HG03159 (cell line): ENCODE data around the gene MTX1.
A peak's percentile ranks its signal among the peaks of the same experiment; 100 is the strongest.
"Not testable (repeated sequence)": the region's sequence is repeated elsewhere in the genome, so short reads cannot be mapped to it uniquely, and the experiment has no call there.

Source experiments
- ATAC-seq: cut with Tn5 transposase; IDR thresholded peaks from one replicate; pipeline ENCODE4 v1.9.1; 2021; ENCODE audit warnings: mild to moderate bottlenecking, moderate library complexity; ENCODE audit not compliant: unreplicated experiment

The MTX1 gene, protein sequence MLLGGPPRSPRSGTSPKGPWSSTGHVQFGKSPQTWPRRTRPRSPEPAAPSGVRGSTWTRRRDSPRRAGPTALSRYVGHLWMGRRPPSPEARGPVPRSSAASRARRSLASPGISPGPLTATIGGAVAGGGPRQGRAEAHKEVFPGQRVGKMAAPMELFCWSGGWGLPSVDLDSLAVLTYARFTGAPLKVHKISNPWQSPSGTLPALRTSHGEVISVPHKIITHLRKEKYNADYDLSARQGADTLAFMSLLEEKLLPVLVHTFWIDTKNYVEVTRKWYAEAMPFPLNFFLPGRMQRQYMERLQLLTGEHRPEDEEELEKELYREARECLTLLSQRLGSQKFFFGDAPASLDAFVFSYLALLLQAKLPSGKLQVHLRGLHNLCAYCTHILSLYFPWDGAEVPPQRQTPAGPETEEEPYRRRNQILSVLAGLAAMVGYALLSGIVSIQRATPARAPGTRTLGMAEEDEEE

DNA sequence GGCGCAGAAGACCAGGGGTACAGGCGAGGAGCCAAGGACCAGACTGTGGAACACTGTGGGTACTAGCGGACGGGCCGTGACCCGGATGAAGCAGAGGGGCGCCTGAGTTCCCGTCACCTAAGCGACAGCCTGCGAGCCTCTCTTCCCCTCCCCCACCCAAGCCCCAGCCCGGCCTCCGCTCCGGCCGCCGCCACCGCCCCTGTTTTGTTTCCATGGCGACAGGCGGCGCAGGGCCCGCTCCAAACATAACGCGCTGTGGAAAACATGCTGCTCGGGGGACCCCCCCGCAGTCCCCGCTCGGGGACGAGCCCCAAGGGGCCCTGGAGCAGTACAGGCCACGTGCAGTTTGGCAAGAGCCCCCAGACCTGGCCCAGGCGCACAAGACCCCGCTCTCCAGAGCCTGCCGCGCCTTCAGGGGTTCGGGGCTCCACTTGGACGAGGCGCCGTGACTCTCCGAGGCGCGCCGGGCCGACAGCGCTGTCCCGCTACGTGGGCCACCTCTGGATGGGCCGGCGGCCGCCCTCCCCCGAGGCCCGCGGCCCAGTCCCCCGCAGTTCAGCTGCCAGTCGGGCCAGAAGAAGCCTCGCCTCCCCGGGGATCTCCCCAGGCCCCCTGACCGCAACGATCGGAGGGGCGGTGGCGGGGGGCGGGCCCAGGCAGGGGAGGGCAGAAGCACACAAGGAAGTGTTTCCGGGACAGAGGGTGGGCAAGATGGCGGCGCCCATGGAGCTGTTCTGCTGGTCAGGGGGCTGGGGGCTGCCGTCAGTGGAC lies at the start of gene MTX1:
MTX1 (plus strand) TSS at position 155 of the 771 bp plus-strand sequence; CDS start at position 265, 110 bp downstream.
- no peak for ATAC-seq

DNA sequence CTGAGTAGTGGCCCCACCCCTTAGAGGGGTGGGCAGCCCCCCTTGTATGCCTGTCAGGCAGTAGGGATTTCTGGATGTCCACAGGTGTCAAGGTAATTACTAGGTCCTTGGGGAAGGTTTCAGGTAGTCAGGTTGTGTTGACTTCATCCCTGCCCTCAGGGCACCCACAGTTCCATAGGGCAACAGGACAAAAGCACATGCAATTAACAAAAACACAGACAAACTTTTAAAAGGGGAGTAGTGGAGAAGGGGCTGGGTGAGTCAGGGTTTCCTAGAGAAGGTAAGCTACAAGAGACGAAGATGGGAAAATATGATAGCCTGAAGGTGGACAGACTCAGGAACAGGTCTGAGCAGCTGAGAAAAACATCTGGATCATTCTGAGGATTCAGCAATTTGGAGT lies 49.5 kb upstream of the MTX1 start:
- no peak for ATAC-seq

DNA sequence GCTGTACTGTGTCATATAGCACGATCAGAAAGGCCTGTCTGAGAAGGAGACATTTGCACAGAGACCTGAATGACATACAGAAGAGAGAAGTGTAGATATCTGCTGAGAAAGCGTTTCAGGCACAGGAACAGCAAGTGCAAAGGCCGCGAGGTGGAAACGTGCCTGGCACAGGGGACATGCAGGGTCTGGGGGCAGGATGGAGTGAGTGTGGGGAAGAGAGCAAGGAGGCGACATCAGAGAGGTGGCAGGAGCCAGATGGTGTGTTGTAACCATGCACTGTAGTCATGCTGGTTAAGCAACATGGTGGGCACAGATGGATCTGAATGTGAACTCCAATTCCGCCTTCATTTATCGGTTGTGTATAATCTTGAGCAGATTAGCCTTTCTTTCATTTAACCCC lies 48.4 kb upstream of the MTX1 start:
- no peak for ATAC-seq

DNA sequence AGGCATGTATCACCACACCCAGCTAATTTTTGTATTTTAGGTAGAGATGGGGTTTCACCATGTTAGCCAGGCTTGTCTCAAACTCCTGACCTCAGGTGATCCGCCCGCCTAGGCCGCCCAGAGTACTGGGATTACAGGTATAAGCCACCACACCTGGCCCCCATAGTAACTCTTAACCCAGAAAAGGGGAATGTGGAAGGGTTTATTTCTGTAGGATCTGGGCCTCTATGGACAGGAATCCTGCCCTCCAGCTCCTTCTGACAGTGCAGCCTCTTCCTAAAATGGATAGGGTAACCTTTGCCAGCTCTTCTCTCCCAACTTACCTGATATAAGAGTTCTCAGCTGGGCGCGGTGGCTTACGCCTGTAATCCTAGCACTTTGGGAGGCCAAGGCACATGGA lies 45.9 kb upstream of the MTX1 start:
- ATAC-seq = not testable (repeated sequence)

DNA sequence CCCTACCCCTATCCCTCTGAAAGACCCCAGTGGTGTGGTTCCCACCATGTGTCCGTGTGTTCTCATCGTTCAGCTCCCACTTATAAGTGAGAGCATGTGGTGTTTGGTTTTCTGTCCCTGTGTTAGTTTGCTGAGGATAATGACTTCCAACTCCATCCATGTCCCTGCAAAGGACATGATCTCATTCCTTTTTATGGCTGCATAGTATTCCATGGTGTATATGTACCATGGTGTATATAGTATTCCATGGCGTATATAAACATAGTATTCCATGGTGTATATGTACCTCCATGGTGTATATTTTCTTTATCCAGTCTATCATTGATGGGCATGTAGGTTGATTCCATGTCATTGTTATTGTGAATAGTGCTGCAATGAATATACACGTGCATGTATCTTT lies 44.7 kb upstream of the MTX1 start:
- ATAC-seq = not testable (repeated sequence)

DNA sequence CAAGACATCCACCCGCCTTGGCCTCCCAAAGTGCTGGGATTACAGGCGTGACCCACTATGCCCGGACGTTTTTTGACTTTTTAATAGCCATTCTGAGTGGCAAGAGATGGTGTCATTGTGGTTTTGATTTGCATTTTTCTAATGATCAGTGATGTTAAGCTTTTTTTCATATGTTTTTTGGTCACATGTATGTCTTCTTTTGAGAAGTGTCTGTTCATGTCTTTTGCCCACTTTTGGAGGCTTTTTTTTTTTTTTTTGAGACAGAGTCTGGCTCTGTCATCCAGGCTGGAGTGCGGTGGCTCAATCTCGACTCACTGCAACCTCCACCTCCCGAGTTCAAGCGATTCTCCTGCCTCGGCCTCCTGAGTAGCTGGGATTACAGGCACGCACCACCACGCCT lies 43.9 kb upstream of the MTX1 start:
- ATAC-seq = not testable (repeated sequence)

DNA sequence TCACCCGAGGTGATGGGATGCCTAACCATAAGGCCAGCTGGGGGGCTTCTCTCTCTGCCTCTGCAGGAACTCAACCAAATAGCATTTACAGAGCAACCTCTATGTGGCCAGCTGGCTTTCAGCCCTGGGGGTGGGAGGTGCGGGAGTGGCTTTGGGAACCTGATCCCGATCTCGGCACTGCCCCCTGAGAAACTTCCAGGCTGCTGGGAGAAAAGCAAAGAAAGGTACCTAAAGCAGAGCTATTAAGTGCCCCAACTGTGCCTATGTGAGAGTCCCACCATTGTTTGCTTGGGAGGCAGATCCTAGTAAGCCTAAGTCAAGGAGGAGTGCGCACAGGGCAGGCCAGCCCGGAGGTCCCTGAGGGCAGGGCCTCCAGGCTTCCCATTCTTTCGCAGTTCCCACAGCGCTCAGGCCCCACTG lies 42.4 kb upstream of the MTX1 start:
- no peak for ATAC-seq

DNA sequence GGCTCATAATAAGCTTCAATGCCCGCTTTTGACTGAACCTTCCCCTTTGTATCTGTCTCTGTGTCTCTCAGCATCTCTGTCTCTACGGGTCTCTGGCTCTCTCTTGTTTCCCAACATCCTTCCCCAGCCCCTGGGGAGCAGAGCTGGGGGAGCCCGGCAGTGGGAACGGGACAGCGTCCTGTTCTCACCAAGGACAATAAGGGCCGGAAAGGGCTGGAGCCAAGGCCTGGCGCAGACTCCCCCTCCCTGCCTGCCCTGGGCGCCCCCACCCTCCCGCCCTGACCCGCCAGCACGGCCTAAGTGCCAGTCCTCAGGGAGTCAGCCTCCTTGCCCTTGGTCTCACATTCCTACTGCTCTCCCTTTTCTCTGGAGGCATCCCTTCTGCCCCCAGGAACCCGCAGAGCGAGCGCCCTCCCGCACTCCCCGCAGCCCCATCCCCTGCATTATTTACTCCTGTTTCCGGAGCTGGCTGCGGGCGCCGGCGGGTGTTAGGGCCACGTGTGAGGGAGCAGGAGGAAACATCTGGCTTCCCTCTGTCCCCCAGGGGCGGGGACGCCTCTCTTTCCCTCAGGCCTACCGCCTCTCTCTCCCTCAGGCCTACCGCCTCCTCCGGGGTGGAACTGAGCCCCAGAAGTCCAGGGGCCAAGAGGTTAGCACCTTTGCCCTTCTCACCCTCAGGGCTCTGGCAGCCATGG lies 41.9 kb upstream of the MTX1 start:
- no peak for ATAC-seq

DNA sequence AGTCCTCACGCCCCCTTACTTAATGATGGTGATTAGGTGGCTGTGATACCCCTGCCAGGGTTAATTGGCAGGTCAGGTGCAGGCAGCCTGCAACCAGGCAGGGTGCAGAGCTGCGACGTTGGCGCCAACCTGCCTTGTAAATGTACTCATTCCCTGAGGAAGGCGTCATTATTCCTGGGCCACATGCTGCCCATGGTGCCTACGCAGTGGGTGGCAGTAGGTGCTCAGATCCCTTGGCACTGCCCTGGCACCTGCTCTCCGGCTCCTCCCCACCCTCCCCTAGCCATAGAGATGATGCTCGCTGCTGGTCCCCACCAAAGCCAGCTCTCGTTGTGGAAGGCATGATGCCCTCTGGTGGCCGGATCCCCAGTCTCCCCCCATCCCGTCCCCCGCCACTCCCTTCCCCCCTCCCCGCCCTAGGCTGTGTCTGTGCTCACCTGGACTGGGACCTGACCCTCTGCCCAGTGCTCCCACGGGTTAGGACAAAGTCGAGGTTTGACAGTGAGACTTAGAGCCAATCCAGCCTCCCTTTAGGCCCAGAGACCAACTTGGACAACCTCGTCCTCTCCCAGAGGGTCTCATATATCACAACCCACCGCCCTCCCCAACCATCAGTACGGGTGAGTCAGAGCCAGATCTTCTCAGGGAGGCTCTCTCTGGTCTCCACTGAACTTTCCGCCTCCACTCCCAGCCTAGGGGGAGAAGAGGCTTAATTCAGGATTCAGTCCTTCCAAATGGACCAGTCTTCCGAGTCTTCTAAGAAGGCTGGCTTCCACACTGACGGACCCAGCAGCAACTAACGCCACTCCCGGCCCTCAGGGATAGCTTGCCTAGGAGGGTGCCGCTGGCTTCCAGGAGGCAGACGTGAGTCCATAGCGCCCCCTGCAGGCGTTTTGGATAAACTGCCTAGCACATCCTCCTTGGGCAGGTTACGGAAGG lies 41.1 kb upstream of the MTX1 start:
- ATAC-seq = peak; percentile 64

DNA sequence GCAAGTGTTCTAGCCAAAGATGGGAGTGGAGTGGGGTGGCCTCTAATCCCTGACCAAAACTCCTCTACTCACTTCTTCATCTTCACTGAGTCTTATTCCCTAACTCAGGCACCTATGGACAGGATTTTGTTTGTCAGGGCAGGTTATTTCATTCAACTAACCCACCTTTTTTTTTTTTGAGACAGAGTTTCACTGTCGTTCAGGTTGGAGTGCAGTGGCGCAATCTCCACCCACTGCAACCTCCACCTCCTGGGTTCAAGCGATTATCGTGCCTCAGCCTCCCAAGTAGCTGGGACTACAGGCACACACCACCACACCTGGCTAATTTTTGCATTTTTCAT lies 40.4 kb upstream of the MTX1 start:
- not testable (repeated sequence) for ATAC-seq

DNA sequence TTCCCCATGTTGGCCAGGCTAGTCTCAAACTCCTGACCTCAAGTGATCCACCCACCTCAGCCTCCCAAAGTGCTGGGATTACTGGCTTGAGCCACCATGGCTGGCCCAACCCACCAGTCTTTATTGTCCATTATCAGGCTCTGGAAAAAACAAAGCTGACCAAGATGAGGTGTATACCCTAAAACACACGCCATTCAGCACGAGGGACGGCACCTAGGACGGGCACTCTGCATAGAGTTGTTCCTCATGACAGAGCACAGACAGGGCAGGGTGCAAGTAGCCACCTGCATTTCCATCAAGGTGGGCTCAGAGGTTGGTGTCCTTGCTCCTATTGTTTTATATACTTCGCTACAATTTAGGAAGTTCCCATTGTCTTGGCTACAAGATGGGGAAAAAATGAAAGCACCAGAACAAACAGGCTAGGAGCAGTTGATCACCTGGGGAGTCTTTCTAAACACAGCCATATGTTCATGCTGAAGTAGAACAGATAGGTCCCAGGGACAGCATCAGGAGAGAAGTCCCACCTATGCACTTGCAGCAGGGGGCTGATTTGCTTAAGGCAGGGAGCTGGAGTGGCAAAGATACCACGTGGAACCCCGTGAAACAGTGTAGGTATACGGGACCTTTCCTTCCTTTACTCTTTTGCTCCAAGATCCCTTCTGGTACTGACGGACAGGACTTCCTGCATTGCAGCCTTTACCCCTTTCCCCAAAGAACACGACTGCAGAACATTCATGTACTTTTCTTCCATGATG lies 39.9 kb upstream of the MTX1 start:
- ATAC-seq = no peak

DNA sequence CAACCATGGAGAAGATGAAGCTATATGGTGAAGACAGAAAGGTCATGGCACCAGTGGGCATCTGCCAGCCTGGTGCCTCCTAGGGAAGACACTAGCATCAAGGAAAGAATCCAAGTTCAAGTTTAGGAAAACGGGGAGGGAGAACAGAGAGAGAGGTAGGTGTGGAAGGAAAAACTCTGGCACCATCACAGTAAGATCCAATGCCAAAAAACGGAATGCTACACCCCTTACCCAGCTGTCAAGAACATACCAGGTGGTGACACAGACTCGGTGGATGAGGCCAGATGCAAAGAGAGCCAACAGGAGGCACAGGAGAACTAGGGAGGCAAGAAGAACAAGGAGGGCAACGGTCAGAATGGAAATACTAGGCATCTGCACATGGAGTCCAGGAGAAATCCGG lies 39.0 kb upstream of the MTX1 start:
- ATAC-seq = no peak

DNA sequence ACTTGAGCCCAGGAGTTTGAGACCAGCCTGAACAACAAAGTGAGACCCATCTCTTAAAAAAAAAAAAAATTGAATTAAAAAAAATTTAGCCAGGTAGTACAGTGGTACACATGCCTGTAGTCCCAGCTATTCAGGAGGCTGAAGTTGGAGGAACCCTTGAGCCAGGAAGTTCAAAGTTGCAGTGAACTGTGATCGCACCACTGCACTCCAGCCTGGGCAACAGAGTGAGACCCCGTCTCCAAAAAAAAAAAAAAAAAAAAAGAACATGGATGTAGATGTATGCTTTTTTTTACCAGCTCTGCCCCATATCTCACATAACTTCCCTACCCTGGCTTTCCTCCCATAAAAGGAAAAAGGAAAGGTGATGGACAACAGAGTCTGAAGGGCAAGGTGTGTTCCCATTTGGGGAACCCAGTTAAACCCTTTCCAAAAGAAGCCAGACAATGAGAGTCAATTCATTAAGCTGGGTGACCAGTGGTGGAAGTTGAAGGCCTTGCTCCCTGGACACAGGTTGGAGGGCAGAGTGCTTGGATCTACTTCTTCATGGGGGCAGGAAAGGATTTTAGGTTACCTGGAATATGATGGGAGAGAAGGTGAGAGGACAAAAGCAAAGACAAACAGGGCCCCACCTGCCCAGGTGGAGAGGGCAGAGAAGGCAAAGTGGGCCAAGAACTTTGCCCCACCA lies 38.3 kb upstream of the MTX1 start:
- ATAC-seq = no peak

DNA sequence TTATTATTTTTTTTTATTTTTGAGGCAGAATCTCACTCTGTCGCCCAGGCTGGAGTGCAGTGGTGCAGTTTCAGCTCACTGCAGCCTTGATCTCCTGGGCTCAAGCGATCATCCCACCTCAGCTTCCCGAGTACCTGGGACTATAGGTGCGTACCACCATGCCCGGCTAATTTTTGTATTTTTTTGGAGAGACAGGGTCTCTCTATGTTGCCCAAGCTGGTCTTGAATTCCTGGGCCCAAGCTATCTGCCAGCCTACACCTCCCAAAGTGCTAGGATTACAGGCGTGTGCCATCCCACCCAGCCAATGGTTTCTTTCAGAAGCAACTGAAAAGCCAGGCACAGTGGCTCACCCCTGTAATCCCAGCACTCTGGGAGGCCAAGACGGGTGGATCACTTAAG lies 37.7 kb upstream of the MTX1 start:
- no peak for ATAC-seq

DNA sequence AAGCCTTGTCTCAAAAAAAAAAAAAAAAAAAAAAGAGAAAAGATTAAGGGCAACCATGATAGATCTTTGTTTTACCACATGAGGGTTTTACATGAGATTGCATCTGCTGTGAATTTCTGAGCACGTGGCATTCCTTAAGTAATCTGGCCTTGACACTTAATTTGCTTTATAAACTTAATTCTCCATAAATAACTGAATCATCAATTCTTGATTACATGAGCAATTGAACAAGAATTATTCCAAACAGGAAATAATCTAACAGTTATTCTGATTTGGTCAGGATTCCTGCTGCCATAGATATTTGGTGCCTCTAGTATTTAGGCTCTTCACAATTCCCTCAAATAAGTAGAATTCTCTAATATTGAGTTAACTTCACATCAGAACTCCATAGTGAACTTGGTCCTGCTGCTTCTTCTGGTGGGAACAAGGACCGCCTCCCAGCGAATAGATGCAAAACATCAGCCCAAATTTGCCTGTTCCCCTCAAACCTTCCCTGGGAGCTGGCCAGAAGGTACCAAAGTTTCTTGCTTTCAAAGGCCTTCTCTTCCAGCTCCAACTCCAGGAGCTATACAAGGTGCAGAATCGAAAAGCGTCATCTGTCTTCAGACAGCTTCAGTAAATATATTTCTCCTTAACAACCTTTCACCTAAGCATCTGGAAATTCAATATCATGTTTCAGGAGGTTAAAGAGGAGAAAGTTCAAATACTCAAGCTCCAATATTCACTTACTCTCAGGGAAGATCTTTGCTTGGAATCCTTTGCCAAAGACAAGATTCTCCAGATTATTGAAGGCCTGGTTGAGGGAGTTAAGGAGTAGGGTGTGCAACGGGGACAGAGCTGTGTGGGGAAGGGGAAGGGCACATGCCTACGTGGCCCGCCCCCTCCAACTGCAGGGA lies 36.4 kb upstream of the MTX1 start:
- peak; percentile 20 for ATAC-seq

DNA sequence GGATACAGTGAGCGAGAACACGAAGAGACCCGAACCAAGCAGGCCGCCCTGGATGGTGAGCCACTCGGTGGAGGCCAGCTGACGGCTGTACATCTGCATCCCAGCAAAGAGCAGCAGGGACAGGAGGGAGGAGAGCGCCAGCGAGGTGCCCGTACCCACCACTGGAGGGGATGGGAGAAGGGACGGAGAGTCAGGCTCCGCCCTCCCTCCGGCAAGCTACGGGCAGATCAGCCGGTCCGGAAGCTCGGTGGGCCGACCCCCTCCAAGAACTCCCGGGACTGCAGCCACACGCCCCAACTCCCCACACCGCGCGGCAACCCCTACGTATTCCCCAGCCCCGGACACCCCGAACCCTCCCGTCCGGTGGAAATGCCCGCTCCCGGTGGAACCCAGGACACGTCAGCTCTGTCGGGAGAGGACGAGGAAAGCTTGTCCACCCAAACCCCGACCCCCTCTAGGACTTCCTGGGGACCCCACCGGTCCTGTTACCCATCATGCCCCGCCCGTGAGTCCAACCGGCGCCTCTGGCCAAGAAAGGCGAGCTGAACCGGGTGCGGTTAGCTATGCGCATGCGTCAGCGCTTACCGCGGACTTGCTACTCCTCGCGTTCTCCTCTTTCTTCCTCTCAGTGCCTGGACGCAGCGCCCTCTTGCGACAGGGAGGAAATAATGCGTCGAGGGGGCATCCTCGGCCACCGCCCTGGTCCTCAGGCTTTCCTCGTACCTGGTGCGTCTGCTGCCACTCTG lies 35.6 kb upstream of the MTX1 start, which contains the start of gene KRTCAP2:
KRTCAP2 (minus strand) TSS at position 573 of the 746 bp plus-strand sequence; CDS start at position 493, 80 bp downstream.
- ATAC-seq = peak; percentile 63
